ENCODE results near the gene TRMT13. TPM values are rescaled to one million over a fixed set of nuclear protein-coding genes. Genes with fewer than 3 reads are reported as not detected.

Gene TRMT13
- total RNA-seq, 1 experiment from 2014 or later = 23.3 TPM

- no peak overlapping the region for H3K4me3 ChIP-seq (ENCODE audit: low read depth, low read length, poor library complexity, severe bottlenecking)
Measured at GRCh38 chr1:100164702-100165101, 31.7 kb downstream of the TRMT13 start.

DNA sequence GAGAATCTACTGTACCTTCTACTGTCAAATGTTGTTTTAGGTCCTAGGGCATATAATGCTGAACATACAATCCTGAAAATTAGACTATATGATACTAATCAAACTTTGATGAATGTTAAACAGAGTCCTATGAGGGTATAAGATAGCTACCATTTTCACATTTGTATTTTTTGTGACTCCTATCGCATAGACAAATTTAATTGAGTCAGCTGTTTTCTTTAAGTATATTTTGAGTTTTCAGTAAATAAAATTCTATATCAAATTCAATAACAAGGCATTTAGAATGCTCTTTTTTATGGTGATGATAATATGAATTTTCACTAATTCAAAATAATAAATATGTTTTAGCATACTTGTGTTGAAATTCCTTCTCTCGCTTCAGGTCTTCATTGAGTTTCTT lies 35.1 kb downstream of the TRMT13 start:
- CTCF ChIA-PET = no interaction called here

More at GRCh38 chr1:100164702-100165101, 31.7 kb downstream of the TRMT13 start:
- no peak overlapping the region for H3K27ac ChIP-seq (ENCODE audit: low read depth, low read length, poor library complexity, severe bottlenecking)
- no peak for DNase-seq (ENCODE audit: low spot score)
- no peaks in the 10 kb centered on the region for H3K4me1 ChIP-seq (ENCODE audit: insufficient read depth, low read length, poor library complexity, severe bottlenecking)
- no peaks in the 10 kb centered on the region for H3K9me3 ChIP-seq (ENCODE audit: low read depth, low read length, poor library complexity, severe bottlenecking)
- H3K27me3 ChIP-seq (replicated peaks; ENCODE audit: insufficient read depth, low read depth, low read length, poor library complexity) = no peaks in the 10 kb centered on the region
- intact Hi-C loops (cut with micrococcal nuclease; ENCODE audit: unreplicated experiment) = no loop called here
- BruUV-seq (replicated peaks) = no TSS peak
- CTCF ChIA-PET = no interaction called here
- TF ChIP-seq EZH2 (IDR thresholded peaks at IDR 0.05; ENCODE audit: borderline replicate concordance, low read depth, low read length, poor library complexity, severe bottlenecking) = no peak
- TF ChIP-seq CTCF (conservative IDR thresholded peaks at IDR 0.05; ENCODE audit: low read depth, low read length) = no peak
- POLR2A ChIA-PET (ENCODE audit: low non-redundant PET) = no interaction called here
- no peaks in the 10 kb centered on the region for H3K36me3 ChIP-seq (ENCODE audit: insufficient read depth, low read length, poor library complexity, severe bottlenecking)

DNA sequence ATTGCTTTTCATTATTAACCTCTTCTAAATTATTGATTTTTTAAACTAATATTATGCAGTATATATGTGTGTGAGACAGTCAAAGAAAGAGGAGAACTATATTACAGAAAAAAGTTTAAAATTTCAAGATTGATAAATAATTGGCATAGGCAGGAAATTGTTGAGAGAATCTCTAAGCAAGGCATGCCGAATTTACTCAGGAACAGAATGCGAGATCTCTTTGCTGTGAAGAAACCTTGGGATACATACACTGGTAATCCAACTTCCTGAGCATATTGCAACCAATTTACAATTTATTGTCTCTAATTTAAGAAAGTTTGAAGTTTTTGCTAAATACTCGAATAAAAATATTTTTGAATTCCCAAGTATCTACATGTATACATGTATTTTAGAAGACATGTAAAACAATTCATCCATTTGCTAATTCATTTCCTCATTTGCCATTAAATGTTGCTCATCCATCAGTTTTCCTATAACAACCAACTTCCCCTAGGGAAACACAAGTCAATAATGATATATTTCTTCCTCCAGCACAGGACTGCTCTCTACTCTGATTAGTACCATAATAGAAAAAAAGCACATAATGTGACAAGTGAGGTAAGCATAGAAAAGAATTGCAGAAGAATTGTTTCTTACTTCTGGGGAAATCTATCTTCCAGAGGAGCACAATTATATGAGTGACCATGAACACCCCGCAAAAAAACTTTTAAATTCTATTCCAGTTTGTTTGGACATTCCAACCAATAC lies 44.5 kb downstream of the TRMT13 start:
- DNase-seq (ENCODE audit: low spot score) = no peak
- BruUV-seq (replicated peaks) = no TSS peak
- ChIA-PET POLR2A (ENCODE audit: low non-redundant PET) (interaction anchor here (0.9 kb wide), 1 partner anchor 176 kb away, joined by 20 read pairs; no protein-coding TSS in a partner anchor), CTCF (no interaction called here)
- Histone ChIP-seq H3K9me3 (ENCODE audit: low read depth, low read length, poor library complexity, severe bottlenecking) (no peaks in the 10 kb centered on the region), H3K4me3 (ENCODE audit: low read depth, low read length, poor library complexity, severe bottlenecking) (no peak overlapping the region), H3K36me3 (ENCODE audit: insufficient read depth, low read length, poor library complexity, severe bottlenecking) (no peaks in the 10 kb centered on the region), H3K4me1 (ENCODE audit: insufficient read depth, low read length, poor library complexity, severe bottlenecking) (no peaks in the 10 kb centered on the region), H3K27ac (ENCODE audit: low read depth, low read length, poor library complexity, severe bottlenecking) (no peak overlapping the region), H3K27me3 (replicated peaks; ENCODE audit: insufficient read depth, low read depth, low read length, poor library complexity) (no peaks in the 10 kb centered on the region)
- no peak for TF ChIP-seq CTCF (conservative IDR thresholded peaks at IDR 0.05; ENCODE audit: low read depth, low read length)
- no peak for TF ChIP-seq EZH2 (IDR thresholded peaks at IDR 0.05; ENCODE audit: borderline replicate concordance, low read depth, low read length, poor library complexity, severe bottlenecking)
- intact Hi-C loops (cut with micrococcal nuclease; ENCODE audit: unreplicated experiment) = no loop called here

More for the DNA sequence above, 35.1 kb downstream of the TRMT13 start:
- intact Hi-C loops (cut with micrococcal nuclease; ENCODE audit: unreplicated experiment) = no loop called here
- Histone ChIP-seq H3K9me3 (ENCODE audit: low read depth, low read length, poor library complexity, severe bottlenecking) (no peaks in the 10 kb centered on the region), H3K4me3 (ENCODE audit: low read depth, low read length, poor library complexity, severe bottlenecking) (no peak overlapping the region), H3K27ac (ENCODE audit: low read depth, low read length, poor library complexity, severe bottlenecking) (no peak overlapping the region), H3K36me3 (ENCODE audit: insufficient read depth, low read length, poor library complexity, severe bottlenecking) (no peaks in the 10 kb centered on the region), H3K4me1 (ENCODE audit: insufficient read depth, low read length, poor library complexity, severe bottlenecking) (no peaks in the 10 kb centered on the region), H3K27me3 (replicated peaks; ENCODE audit: insufficient read depth, low read depth, low read length, poor library complexity) (no peaks in the 10 kb centered on the region)
- DNase-seq (ENCODE audit: low spot score) = no peak
- POLR2A ChIA-PET (ENCODE audit: low non-redundant PET) = no interaction called here
- TF ChIP-seq CTCF (conservative IDR thresholded peaks at IDR 0.05; ENCODE audit: low read depth, low read length) (no peak), EZH2 (IDR thresholded peaks at IDR 0.05; ENCODE audit: borderline replicate concordance, low read depth, low read length, poor library complexity, severe bottlenecking) (no peak)
- BruUV-seq (replicated peaks) = no TSS peak
